ENCODE results near the gene KNCN.

KNCN gene

DNA sequence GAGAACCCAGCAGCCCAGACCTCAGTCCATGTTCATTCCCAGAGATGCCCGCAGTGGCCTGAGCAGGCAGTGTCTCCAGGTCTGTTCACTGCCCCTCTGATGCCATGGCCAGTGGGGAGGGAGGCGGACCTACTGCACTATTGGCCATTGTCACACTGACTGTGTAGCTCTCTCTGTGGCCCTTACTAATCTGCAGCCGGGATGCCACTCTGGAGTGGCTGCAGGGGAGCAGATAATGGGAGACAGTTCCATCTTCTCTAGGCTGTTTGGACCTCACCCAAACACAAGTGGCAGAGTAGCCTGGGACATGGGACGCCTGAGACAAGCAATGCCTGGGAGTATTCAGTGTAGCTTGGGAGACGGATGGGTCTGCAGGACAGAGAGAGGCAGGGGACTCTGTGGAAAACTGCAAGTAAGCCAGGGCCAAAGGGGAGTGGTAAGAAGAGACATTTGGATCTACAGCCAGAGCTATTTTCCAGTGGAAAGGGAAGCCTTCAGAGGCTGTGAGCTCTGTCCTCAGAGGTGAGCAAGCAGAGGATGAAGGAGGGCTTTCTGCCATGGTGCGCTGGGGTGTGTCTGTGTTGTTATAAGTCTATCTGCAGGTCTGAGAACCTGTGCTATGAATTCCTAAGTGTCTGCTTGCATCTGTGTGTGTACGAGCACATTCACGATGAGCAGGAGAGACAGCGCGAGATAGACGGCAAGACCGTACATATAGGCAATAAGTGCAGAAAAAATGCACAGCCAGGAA, 35.1 kb downstream of the KNCN start:
- no peak for TF ChIP-seq EZH2phosphoT487 (IDR thresholded peaks at IDR 0.05; ENCODE audit: low read depth)
- TF ChIP-seq, protein P1, sequence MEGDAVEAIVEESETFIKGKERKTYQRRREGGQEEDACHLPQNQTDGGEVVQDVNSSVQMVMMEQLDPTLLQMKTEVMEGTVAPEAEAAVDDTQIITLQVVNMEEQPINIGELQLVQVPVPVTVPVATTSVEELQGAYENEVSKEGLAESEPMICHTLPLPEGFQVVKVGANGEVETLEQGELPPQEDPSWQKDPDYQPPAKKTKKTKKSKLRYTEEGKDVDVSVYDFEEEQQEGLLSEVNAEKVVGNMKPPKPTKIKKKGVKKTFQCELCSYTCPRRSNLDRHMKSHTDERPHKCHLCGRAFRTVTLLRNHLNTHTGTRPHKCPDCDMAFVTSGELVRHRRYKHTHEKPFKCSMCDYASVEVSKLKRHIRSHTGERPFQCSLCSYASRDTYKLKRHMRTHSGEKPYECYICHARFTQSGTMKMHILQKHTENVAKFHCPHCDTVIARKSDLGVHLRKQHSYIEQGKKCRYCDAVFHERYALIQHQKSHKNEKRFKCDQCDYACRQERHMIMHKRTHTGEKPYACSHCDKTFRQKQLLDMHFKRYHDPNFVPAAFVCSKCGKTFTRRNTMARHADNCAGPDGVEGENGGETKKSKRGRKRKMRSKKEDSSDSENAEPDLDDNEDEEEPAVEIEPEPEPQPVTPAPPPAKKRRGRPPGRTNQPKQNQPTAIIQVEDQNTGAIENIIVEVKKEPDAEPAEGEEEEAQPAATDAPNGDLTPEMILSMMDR (IDR thresholded peaks at IDR 0.05; ENCODE audit: low read depth, low read length): no peak
- H4K20me1 ChIP-seq (ENCODE audit: insufficient read depth, low read length): no peaks in the 10 kb centered on the region
- no peak overlapping the region for H3K4me2 ChIP-seq (ENCODE audit: low read length)
- H3K27ac ChIP-seq (ENCODE audit: low read length): no peak overlapping the region
- H3K27me3 ChIP-seq (ENCODE audit: low read depth, low read length): no peaks in the 10 kb centered on the region
- H3K4me3 ChIP-seq (ENCODE audit: low read length): no peak overlapping the region
- H2AFZ ChIP-seq (ENCODE audit: low read depth, low read length): no peak overlapping the region
- no peaks in the 10 kb centered on the region for H3K9me3 ChIP-seq (ENCODE audit: insufficient read depth, low read length)
- no peaks in the 10 kb centered on the region for H3K36me3 ChIP-seq (replicated peaks; ENCODE audit: low read depth, low read length)
- H3K9ac ChIP-seq (ENCODE audit: low read length): no peak overlapping the region
- H3K79me2 ChIP-seq (ENCODE audit: low read length): no peaks in the 10 kb centered on the region
- peaks cover 10% of the 10 kb centered on the region for H3K4me1 ChIP-seq (ENCODE audit: low read length)

DNA sequence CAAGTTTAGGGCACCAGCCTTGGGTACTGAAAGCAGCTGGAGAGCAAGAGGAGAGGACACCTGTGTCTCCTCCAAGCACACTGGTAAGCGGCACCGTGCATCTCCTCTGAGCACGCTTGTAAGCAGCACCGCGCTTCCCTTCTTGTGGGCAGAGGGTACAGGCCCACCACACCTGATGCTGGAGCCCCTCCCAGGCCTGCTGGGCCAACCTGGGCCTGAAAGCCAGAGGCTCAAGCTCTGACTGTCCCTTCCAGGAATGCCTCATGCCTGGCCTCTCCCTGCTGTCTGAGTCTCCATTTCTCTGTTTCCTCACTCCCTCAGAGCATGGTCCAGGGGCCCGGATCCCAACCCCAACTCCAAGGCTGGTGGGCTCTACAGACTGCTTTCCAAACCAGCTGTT, 35.9 kb downstream of the KNCN start:
- Histone ChIP-seq H3K4me1 (ENCODE audit: low read length) (peaks cover 8% of the 10 kb centered on the region), H3K4me3 (ENCODE audit: low read length) (no peak overlapping the region), H3K4me2 (ENCODE audit: low read length) (no peak overlapping the region), H3K9me3 (ENCODE audit: insufficient read depth, low read length) (no peaks in the 10 kb centered on the region), H3K79me2 (ENCODE audit: low read length) (no peaks in the 10 kb centered on the region), H2AFZ (ENCODE audit: low read depth, low read length) (no peak overlapping the region), H3K9ac (ENCODE audit: low read length) (no peak overlapping the region), H4K20me1 (ENCODE audit: insufficient read depth, low read length) (no peaks in the 10 kb centered on the region), H3K27me3 (ENCODE audit: low read depth, low read length) (no peaks in the 10 kb centered on the region), H3K36me3 (replicated peaks; ENCODE audit: low read depth, low read length) (no peaks in the 10 kb centered on the region), H3K27ac (ENCODE audit: low read length) (no peak overlapping the region)
- TF ChIP-seq, protein P1 (IDR thresholded peaks at IDR 0.05; ENCODE audit: low read depth, low read length): no peak
- TF ChIP-seq EZH2phosphoT487 (IDR thresholded peaks at IDR 0.05; ENCODE audit: low read depth): no peak

DNA sequence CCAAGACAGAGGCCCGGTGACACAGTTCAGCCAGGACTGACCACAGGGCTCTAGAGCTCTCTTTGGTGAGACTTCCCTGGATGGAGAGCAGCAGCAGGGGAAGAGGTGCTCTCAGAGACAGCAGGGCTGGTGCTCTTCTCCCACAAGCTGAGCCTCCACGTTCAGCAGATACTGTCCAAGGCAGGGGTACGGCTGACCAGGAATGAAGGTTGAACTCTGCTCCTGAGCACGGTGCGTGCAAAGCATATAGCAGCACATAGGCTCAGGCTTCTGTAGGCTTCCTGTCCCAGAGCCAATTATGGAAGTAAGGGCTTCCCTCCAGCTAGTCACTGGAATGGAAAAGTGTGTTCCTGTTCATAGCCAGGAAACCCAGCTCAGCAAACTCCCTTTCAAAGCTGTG, 37.9 kb downstream of the KNCN start:
- Histone ChIP-seq H3K4me2 (ENCODE audit: low read length) (no peak overlapping the region), H3K27me3 (ENCODE audit: low read depth, low read length) (no peaks in the 10 kb centered on the region), H2AFZ (ENCODE audit: low read depth, low read length) (no peak overlapping the region), H3K4me1 (ENCODE audit: low read length) (peaks cover 5% of the 10 kb centered on the region; the same call in 1 of the 2 replicates), H3K27ac (ENCODE audit: low read length) (no peak overlapping the region), H3K4me3 (ENCODE audit: low read length) (no peak overlapping the region), H3K9me3 (ENCODE audit: insufficient read depth, low read length) (no peaks in the 10 kb centered on the region), H4K20me1 (ENCODE audit: insufficient read depth, low read length) (no peaks in the 10 kb centered on the region), H3K9ac (ENCODE audit: low read length) (no peak overlapping the region), H3K79me2 (ENCODE audit: low read length) (no peaks in the 10 kb centered on the region), H3K36me3 (replicated peaks; ENCODE audit: low read depth, low read length) (no peaks in the 10 kb centered on the region)
- TF ChIP-seq, protein P1 (IDR thresholded peaks at IDR 0.05; ENCODE audit: low read depth, low read length): no peak
- TF ChIP-seq EZH2phosphoT487 (IDR thresholded peaks at IDR 0.05; ENCODE audit: low read depth): no peak

DNA sequence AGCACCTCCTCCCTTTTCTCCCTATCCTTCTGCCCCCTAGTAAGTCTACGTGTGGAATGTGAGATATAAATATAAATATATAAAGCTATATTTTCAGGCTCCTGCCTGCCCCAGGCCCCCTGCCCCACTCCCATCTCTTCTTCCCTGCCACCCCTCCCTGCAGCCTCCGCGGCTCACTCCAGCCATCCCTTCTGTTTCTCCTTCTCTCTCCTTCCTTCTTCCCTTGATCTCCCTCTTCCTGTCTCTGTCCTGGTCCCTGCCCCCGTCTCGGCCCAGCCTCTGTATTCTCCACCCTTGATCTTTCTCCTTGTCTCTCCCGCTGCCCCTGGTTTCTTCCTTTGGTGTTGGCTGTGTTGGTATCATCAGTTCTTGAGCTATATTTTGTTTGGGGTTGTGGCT, 38.7 kb downstream of the KNCN start:
- H3K9me3 ChIP-seq (ENCODE audit: insufficient read depth, low read length): no peaks in the 10 kb centered on the region
- no peaks in the 10 kb centered on the region for H3K27me3 ChIP-seq (ENCODE audit: low read depth, low read length)
- no peaks in the 10 kb centered on the region for H3K36me3 ChIP-seq (replicated peaks; ENCODE audit: low read depth, low read length)
- H3K27ac ChIP-seq (ENCODE audit: low read length): no peak overlapping the region
- H4K20me1 ChIP-seq (ENCODE audit: insufficient read depth, low read length): no peaks in the 10 kb centered on the region
- no peak overlapping the region for H3K4me3 ChIP-seq (ENCODE audit: low read length)
- no peaks in the 10 kb centered on the region for H3K79me2 ChIP-seq (ENCODE audit: low read length)
- H3K4me1 ChIP-seq (ENCODE audit: low read length): peaks cover 5% of the 10 kb centered on the region; the same call in 1 of the 2 replicates
- no peak overlapping the region for H3K9ac ChIP-seq (ENCODE audit: low read length)
- TF ChIP-seq, protein P1 (IDR thresholded peaks at IDR 0.05; ENCODE audit: low read depth, low read length): no peak
- no peak for TF ChIP-seq EZH2phosphoT487 (IDR thresholded peaks at IDR 0.05; ENCODE audit: low read depth)
- no peak overlapping the region for H3K4me2 ChIP-seq (ENCODE audit: low read length)
- no peak overlapping the region for H2AFZ ChIP-seq (ENCODE audit: low read depth, low read length)
